SHP77 (cell line): ENCODE measurements around the gene SERPINE2.
A peak's percentile ranks its signal among the peaks of the same experiment; 100 is the strongest.
"Not testable (repeated sequence)": the region's sequence is repeated elsewhere in the genome, so short reads cannot be mapped to it uniquely, and the experiment has no call there.

ENCODE experiments used
- DNase-seq, 2 experiments: peaks; one replicate each; lab custom pipeline; 2025; lab: John Stamatoyannopoulos, UW

SERPINE2 gene

GRCh38 chr2:224011837-224012236, 27.2 kb downstream of the SERPINE2 start:
- DNase-seq: no peak

- DNase-seq: no peak
These were observed 29.3 kb downstream of the SERPINE2 start for GRCh38 chr2:224009605-224010315.

- no peak for DNase-seq
These were observed 30.3 kb downstream of the SERPINE2 start for GRCh38 chr2:224008702-224009261.

GRCh38 chr2:224004105-224004695, 34.9 kb downstream of the SERPINE2 start:
- no peak for DNase-seq

- not testable (repeated sequence) for DNase-seq
These were observed 38.4 kb downstream of the SERPINE2 start for GRCh38 chr2:224000662-224001061.

GRCh38 chr2:223999862-224000261, 39.2 kb downstream of the SERPINE2 start:
- no peak for DNase-seq

- DNase-seq: no peak
These were observed 40.1 kb downstream of the SERPINE2 start for GRCh38 chr2:223998948-223999347.

- DNase-seq: no peak
These were observed 41.1 kb downstream of the SERPINE2 start for GRCh38 chr2:223997938-223998337.

- DNase-seq: no peak
These were observed 42.7 kb downstream of the SERPINE2 start for GRCh38 chr2:223996391-223996790.

- DNase-seq: no peak
These were observed 43.5 kb downstream of the SERPINE2 start for GRCh38 chr2:223995569-223995968.

GRCh38 chr2:223994562-223995162, 44.4 kb downstream of the SERPINE2 start:
- no peak for DNase-seq

GRCh38 chr2:223993634-223994232, 45.4 kb downstream of the SERPINE2 start:
- peak; percentile 57 to 58 for DNase-seq

GRCh38 chr2:223991611-223992010, 47.5 kb downstream of the SERPINE2 start:
- DNase-seq: no peak

- no peak for DNase-seq
These were observed 49.2 kb downstream of the SERPINE2 start for GRCh38 chr2:223989856-223990232.

GRCh38 chr2:223989206-223989855, 49.8 kb downstream of the SERPINE2 start:
- DNase-seq: peak; percentile 18 to 22

- no peak for DNase-seq
These were observed 57.8 kb downstream of the SERPINE2 start for GRCh38 chr2:223981241-223981640.

GRCh38 chr2:223980803-223981202, 58.3 kb downstream of the SERPINE2 start:
- no peak for DNase-seq

GRCh38 chr2:223980397-223980735, 58.7 kb downstream of the SERPINE2 start:
- DNase-seq: no peak

GRCh38 chr2:223979730-223980396, 59.2 kb downstream of the SERPINE2 start:
- DNase-seq: no peak

- DNase-seq: no peak
These were observed 60.6 kb downstream of the SERPINE2 start for GRCh38 chr2:223978451-223978850.

GRCh38 chr2:223976635-223977226, 62.4 kb downstream of the SERPINE2 start:
- no peak for DNase-seq
